ENCODE data around the gene VSNL1. TPM values are rescaled to one million over a fixed set of nuclear protein-coding genes. Genes with fewer than 3 reads are reported as not detected.

The VSNL1 gene
- total RNA-seq, 1 donor from 2014 or later, result not detected

- Mint-ChIP-seq H3K27ac (ENCODE audit: unreplicated experiment) (no peak overlapping the region), H3K4me1 (ENCODE audit: low read depth) (no peaks in the 10 kb centered on the region), H3K4me3 (ENCODE audit: unreplicated experiment) (no peak overlapping the region), H3K27me3 (ENCODE audit: low read depth) (peaks cover 29% of the 10 kb centered on the region), H3K36me3 (ENCODE audit: low read depth) (no peaks in the 10 kb centered on the region), H3K9me3 (ENCODE audit: low read depth) (no peaks in the 10 kb centered on the region)
- DNase-seq (ENCODE audit: low spot score), result no peak
- TF ChIP-seq CTCF (IDR thresholded peaks at IDR 0.05), result no peak
Observed at GRCh38 chr2:17581831-17582230, 41.3 kb downstream of the VSNL1 start.

- no peaks in the 10 kb centered on the region for H3K36me3 Mint-ChIP-seq (ENCODE audit: low read depth)
- no peak for DNase-seq (ENCODE audit: low spot score)
- TF ChIP-seq CTCF (IDR thresholded peaks at IDR 0.05), result no peak
- H3K4me3 Mint-ChIP-seq (ENCODE audit: unreplicated experiment), result no peak overlapping the region
- no peak overlapping the region for H3K27ac Mint-ChIP-seq (ENCODE audit: unreplicated experiment)
- no peaks in the 10 kb centered on the region for H3K9me3 Mint-ChIP-seq (ENCODE audit: low read depth)
- peaks cover 28% of the 10 kb centered on the region for H3K27me3 Mint-ChIP-seq (ENCODE audit: low read depth)
- no peaks in the 10 kb centered on the region for H3K4me1 Mint-ChIP-seq (ENCODE audit: low read depth)
Observed at GRCh38 chr2:17583166-17583565, 42.7 kb downstream of the VSNL1 start.

GRCh38 chr2:17583646-17584045 lies 43.1 kb downstream of the VSNL1 start:
- no peak overlapping the region for H3K27ac Mint-ChIP-seq (ENCODE audit: unreplicated experiment)
- H3K27me3 Mint-ChIP-seq (ENCODE audit: low read depth), result peaks cover 30% of the 10 kb centered on the region
- H3K36me3 Mint-ChIP-seq (ENCODE audit: low read depth), result no peaks in the 10 kb centered on the region
- H3K4me3 Mint-ChIP-seq (ENCODE audit: unreplicated experiment), result no peak overlapping the region
- no peak for DNase-seq (ENCODE audit: low spot score)
- no peaks in the 10 kb centered on the region for H3K9me3 Mint-ChIP-seq (ENCODE audit: low read depth)
- H3K4me1 Mint-ChIP-seq (ENCODE audit: low read depth), result no peaks in the 10 kb centered on the region
- TF ChIP-seq CTCF (IDR thresholded peaks at IDR 0.05), result no peak

GRCh38 chr2:17584689-17585088 lies 44.2 kb downstream of the VSNL1 start:
- no peak for DNase-seq (ENCODE audit: low spot score)
- peaks cover 34% of the 10 kb centered on the region for H3K27me3 Mint-ChIP-seq (ENCODE audit: low read depth)
- no peak overlapping the region for H3K27ac Mint-ChIP-seq (ENCODE audit: unreplicated experiment)
- H3K9me3 Mint-ChIP-seq (ENCODE audit: low read depth), result no peaks in the 10 kb centered on the region
- no peaks in the 10 kb centered on the region for H3K36me3 Mint-ChIP-seq (ENCODE audit: low read depth)
- no peak for TF ChIP-seq CTCF (IDR thresholded peaks at IDR 0.05)
- H3K4me1 Mint-ChIP-seq (ENCODE audit: low read depth), result no peaks in the 10 kb centered on the region
- no peak overlapping the region for H3K4me3 Mint-ChIP-seq (ENCODE audit: unreplicated experiment)

GRCh38 chr2:17587469-17587868 lies 47.0 kb downstream of the VSNL1 start:
- DNase-seq (ENCODE audit: low spot score), result no peak
- H3K27me3 Mint-ChIP-seq (ENCODE audit: low read depth), result peaks cover 26% of the 10 kb centered on the region
- H3K4me3 Mint-ChIP-seq (ENCODE audit: unreplicated experiment), result no peak overlapping the region
- no peak for TF ChIP-seq CTCF (IDR thresholded peaks at IDR 0.05)
- H3K9me3 Mint-ChIP-seq (ENCODE audit: low read depth), result no peaks in the 10 kb centered on the region
- no peaks in the 10 kb centered on the region for H3K4me1 Mint-ChIP-seq (ENCODE audit: low read depth)
- no peaks in the 10 kb centered on the region for H3K36me3 Mint-ChIP-seq (ENCODE audit: low read depth)
- no peak overlapping the region for H3K27ac Mint-ChIP-seq (ENCODE audit: unreplicated experiment)
